ENCODE data around the gene ERICH6. TPM values are rescaled to one million over a fixed set of nuclear protein-coding genes. Genes with fewer than 3 reads are reported as not detected.

The ERICH6 gene
- under 1 TPM in 6 of 8 experiments, not detected in 2; 0.20 to 0.43 (median 0.23) TPM for total RNA-seq

DNA sequence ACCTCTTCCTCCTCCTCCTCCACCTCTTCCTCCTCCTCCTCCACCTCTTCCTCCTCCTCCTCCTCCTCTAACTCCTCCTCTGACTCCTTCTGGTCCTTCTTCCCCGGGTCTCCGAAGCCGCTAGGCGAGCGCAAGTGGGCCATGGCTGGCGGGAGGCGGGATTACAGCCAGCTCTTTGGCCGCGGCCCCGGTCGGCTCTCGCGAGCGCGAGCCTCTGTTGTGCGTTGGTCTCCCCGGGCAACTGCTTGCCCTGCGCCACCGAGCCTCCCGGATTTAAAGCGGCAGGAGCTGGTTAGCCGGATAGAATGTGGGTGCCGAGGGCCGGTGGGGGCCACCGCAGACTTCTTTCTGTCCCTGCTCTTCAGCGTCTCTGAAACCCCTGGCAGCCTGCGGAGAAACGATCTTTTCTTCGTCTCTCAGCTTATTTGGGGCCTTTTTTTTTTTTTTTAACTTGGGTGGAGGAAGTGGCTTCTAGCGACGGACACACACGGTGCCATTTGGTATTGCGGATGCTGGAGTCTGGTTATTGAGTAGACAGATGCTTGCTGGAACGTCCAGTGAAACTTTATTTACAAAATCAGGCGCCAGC, at the start of gene ERICH6:
Gene ERICH6, minus strand, starts transcription at position 165 of the 589 bp plus-strand sequence. Its CDS starts 22 bp downstream, at position 143.
- H3K4me1 ChIP-seq (replicated peaks in 1 of 2), result peaks cover 0 to 4% of the 10 kb centered on the region in 2 donors
- in situ Hi-C loops (cut with MboI; ENCODE audit: low pct_unique_long_range_greater_than_20kb in 2 of 9, low sequenced_read_pairs in 9 of 9, unreplicated experiment in 9 of 9), result loop anchor here in 2 of 9 experiments (25.0 kb wide), 1 partner anchor 158 kb away; no protein-coding TSS in a partner anchor
- 0 to 4% (median 1%) methylated on average over 1 to 6 of the region's 35 CpGs; no CpG with 5 or more reads in 4 of the 10 experiments for WGBS, 10 experiments
- H3K4me3 ChIP-seq, result peak within 1 kb of the TSS; percentile 51 to 70 (median 53)
- peak; percentile 91 to 100 (median 100) for ATAC-seq (replicated peaks in 6 of 8)
- peak within 1 kb of the TSS in 1 of 2 donors; percentile 71 for H3K27ac ChIP-seq

DNA sequence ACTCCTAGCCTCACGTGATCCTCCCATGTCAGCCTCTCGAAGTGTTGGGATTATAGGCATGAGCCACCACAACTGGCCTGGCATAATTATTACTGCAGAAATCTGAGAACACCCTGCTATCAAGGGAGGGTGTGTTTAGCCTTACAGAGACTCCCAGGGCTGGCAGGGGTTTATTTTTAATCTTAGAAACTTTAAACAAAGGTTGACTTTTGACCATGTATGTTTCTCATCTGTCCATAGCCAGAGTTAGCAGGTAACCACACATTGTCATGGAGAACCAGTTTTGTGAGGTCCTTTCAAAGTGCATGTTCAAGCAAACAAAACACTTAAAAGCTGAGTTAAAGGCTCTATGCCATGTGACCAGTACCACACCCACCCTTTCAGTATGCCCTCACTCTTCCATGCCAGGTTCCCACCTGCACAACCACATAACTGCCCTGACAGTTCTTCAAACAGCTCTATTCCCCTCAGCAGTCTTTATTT, 48.1 kb upstream of the ERICH6 start:
- 79 to 100% (median 97%) methylated on average over 2 of the region's 2 CpGs; no CpG with 5 or more reads in 6 of the 10 experiments for WGBS, 10 experiments
- ATAC-seq (replicated peaks in 6 of 8), result no peak
- Histone ChIP-seq H3K4me1 (replicated peaks in 1 of 2) (peaks cover 2 to 21% of the 10 kb centered on the region in 2 donors), H3K4me3 (no peak overlapping the region), H3K27ac (no peak overlapping the region)
- in situ Hi-C loops (cut with MboI; ENCODE audit: low pct_unique_long_range_greater_than_20kb in 2 of 9, low sequenced_read_pairs in 9 of 9, unreplicated experiment in 9 of 9), result no loop called here

DNA sequence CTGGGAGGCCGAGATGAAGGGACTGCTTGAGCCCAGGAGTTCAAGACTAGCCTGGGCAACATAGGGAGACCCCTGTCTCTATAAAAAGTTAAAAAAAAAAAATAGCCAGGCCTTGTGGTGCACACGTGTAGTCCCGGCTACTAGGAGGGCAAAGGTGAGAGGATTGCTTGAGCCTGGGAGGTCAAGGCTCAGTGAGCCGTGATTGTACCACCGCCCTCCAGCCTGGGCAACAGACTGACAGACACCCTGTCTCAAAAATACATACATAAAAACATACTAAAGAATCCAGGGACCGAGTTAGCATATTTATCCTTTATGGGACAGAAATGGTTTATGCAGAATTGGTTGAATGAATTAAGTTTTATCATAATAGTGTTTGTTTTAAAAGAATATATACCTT, 45.5 kb upstream of the ERICH6 start:
- WGBS, 10 experiments, result 28 to 100% (median 66%) methylated on average over 1 to 6 of the region's 6 CpGs
- H3K4me1 ChIP-seq (replicated peaks in 1 of 2), result peaks cover 2 to 22% of the 10 kb centered on the region in 2 donors
- ATAC-seq (replicated peaks in 6 of 8), result peak in 1 of 8 experiments; percentile 57
- H3K27ac ChIP-seq, result no peak overlapping the region
- in situ Hi-C loops (cut with MboI; ENCODE audit: low pct_unique_long_range_greater_than_20kb in 2 of 9, low sequenced_read_pairs in 9 of 9, unreplicated experiment in 9 of 9), result no loop called here
- H3K4me3 ChIP-seq, result no peak overlapping the region

DNA sequence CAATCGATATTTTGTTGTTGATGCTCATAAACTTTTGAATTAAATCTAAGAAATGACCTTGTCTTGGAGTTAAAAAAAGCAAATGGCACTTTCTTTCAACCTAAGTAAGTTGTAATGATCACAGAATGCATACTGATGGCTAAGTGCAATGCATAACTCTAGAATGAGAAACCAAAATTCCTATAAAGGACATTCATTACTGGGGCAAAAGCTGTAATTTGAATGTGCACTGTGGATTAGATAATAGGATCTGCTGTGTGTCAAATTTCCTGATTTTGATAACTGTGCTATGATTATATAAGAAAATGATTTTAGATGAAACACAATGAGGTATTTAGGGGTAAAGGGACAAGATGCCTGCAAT, 44.9 kb upstream of the ERICH6 start:
- Histone ChIP-seq H3K27ac (no peak overlapping the region), H3K4me1 (replicated peaks in 1 of 2) (peaks cover 2 to 24% of the 10 kb centered on the region in 2 donors), H3K4me3 (no peak overlapping the region)
- 67 to 100% (median 94%) methylated on average over 1 of the region's 1 CpG; no CpG with 5 or more reads in 2 of the 10 experiments for WGBS, 10 experiments
- in situ Hi-C loops (cut with MboI; ENCODE audit: low pct_unique_long_range_greater_than_20kb in 2 of 9, low sequenced_read_pairs in 9 of 9, unreplicated experiment in 9 of 9), result no loop called here
- ATAC-seq (replicated peaks in 6 of 8), result no peak

DNA sequence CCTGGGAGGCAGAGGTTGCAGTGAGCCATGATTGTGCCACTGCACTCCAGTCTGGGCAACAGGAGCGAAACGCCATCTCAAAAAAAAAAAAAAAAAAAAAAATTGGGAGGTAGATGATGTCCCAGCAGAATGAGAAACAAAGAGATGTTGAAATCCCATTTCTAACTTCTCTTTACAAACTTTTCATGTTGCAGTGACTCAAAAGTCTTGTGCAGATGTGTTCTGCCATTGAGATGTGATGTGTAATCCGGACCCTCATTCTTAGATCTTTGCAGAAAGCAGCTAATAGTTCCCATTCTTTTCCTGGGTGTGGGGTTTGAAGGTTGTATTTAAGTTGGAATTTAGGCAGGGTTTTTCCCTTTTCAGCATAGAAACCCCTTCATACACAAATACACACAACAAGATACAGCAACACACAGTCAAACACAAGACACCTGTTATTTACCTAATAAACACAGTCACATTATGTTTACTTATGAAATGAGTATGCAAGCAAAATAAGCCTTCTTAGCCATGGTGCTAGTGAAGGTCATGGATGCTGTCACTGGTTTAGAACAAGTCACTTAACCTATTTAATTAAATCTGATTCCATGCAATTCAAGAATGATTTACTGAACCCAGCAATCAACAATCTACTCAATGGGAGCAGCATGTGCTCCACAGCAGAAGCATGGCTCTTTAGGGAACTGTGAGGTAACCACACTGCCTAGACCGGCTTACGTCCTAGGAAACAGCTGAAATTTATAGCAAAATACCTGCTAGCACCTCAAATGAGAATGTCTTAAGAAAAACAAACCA, 44.4 kb upstream of the ERICH6 start:
- in situ Hi-C loops (cut with MboI; ENCODE audit: low pct_unique_long_range_greater_than_20kb in 2 of 9, low sequenced_read_pairs in 9 of 9, unreplicated experiment in 9 of 9), result no loop called here
- Histone ChIP-seq H3K4me1 (replicated peaks in 1 of 2) (peaks cover 2 to 24% of the 10 kb centered on the region in 2 donors), H3K4me3 (no peak overlapping the region), H3K27ac (no peak overlapping the region)
- peak in 3 of 8 experiments; percentile 25 to 63 (median 55) for ATAC-seq (replicated peaks in 6 of 8)
- 33 to 100% (median 91%) methylated on average over 2 to 5 of the region's 5 CpGs; no CpG with 5 or more reads in 3 of the 10 experiments for WGBS, 10 experiments

DNA sequence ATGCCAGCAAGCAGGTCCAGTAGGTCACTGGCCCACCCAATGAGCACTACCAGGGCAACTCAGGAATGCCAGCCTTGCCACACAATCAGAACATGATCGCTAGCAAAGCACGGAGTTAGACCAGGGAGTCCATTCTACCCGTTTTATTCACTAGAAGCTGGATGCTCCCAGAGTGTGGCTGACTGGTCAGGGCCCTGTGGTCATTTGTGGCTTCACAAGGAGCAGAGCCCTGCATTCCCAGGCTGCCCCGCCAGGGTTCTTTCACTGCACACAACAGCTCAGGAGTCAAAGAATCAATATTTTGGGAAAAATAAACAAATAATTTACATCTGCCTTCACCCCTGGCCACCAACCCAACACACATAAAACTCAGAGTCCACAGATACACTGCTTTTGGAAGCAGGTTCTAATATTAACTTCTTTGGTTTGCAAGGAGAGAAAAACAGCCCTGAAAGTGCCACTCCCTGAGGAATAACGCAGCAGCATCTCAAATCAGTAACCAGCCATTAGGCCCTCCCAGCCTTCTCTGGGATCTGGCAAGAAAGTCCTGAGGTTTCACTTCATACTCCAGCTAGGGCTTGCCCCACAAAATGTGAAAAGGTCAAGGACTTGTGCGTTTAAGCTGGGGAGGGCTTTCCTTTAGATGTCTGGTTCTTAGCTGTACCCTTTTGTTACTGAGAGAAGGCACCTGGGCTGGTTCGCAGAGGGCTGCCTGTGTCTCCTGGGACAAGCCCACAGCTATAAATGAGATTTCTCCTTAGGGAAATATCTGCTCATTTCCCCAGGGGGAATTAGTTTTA, 43.3 kb upstream of the ERICH6 start:
- in situ Hi-C loops (cut with MboI; ENCODE audit: low pct_unique_long_range_greater_than_20kb in 2 of 9, low sequenced_read_pairs in 9 of 9, unreplicated experiment in 9 of 9), result no loop called here
- peak in 1 of 8 experiments; percentile 37 for ATAC-seq (replicated peaks in 6 of 8)
- Histone ChIP-seq H3K27ac (no peak overlapping the region), H3K4me3 (no peak overlapping the region), H3K4me1 (replicated peaks in 1 of 2) (peaks cover 2 to 24% of the 10 kb centered on the region in 2 donors)
- 60 to 100% (median 88%) methylated on average over 1 to 6 of the region's 7 CpGs; no CpG with 5 or more reads in 2 of the 10 experiments for WGBS, 10 experiments

DNA sequence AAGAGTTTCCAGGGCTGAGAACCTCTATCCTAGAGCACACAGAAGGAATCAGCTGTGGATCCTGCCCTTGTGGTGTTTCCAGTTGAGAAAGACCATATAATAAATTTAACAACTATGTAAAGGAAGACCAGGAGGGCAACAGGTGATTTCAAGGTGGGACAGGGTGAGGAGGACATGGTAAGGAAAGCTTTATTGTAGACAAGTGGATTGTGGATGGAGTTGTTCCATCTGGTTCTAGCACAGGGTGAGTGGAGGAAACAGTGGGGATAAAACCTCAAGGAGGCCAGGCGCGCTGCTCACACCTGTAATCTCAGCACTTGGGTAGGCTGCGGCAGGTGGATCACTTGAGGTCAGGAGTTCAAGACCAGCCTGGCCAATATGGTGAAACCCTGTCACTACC, 42.1 kb upstream of the ERICH6 start:
- 85 to 100% (median 100%) methylated on average over 1 to 3 of the region's 3 CpGs; no CpG with 5 or more reads in 5 of the 10 experiments for WGBS, 10 experiments
- ATAC-seq (replicated peaks in 6 of 8), result no peak
- Histone ChIP-seq H3K4me1 (replicated peaks in 1 of 2) (peaks cover 2 to 24% of the 10 kb centered on the region in 2 donors), H3K27ac (no peak overlapping the region), H3K4me3 (no peak overlapping the region)
- in situ Hi-C loops (cut with MboI; ENCODE audit: low pct_unique_long_range_greater_than_20kb in 2 of 9, low sequenced_read_pairs in 9 of 9, unreplicated experiment in 9 of 9), result no loop called here

DNA sequence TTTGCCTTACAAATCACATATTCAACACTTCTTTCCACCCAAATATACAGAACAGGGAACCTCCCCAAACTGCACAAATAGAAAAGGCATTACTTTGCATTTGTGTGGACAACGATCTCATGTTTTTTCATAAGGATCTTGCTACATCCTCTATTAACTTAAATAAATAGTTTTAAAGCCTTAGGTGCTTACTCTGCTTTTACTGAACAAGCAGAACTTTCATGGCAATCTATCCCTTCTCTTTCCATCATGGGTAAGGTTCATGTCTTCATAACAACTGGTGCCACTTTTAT, 41.1 kb upstream of the ERICH6 start:
- H3K27ac ChIP-seq, result no peak overlapping the region
- in situ Hi-C loops (cut with MboI; ENCODE audit: low pct_unique_long_range_greater_than_20kb in 2 of 9, low sequenced_read_pairs in 9 of 9, unreplicated experiment in 9 of 9), result no loop called here
- peaks cover 2 to 24% of the 10 kb centered on the region in 2 donors for H3K4me1 ChIP-seq (replicated peaks in 1 of 2)
- ATAC-seq (replicated peaks in 6 of 8), result peak in 3 of 8 experiments; percentile 56 to 76 (median 64)
- WGBS, 10 experiments, result 22 to 100% (median 82%) methylated on average over 1 of the region's 1 CpG; no CpG with 5 or more reads in 5 of the 10 experiments
- no peak overlapping the region for H3K4me3 ChIP-seq

DNA sequence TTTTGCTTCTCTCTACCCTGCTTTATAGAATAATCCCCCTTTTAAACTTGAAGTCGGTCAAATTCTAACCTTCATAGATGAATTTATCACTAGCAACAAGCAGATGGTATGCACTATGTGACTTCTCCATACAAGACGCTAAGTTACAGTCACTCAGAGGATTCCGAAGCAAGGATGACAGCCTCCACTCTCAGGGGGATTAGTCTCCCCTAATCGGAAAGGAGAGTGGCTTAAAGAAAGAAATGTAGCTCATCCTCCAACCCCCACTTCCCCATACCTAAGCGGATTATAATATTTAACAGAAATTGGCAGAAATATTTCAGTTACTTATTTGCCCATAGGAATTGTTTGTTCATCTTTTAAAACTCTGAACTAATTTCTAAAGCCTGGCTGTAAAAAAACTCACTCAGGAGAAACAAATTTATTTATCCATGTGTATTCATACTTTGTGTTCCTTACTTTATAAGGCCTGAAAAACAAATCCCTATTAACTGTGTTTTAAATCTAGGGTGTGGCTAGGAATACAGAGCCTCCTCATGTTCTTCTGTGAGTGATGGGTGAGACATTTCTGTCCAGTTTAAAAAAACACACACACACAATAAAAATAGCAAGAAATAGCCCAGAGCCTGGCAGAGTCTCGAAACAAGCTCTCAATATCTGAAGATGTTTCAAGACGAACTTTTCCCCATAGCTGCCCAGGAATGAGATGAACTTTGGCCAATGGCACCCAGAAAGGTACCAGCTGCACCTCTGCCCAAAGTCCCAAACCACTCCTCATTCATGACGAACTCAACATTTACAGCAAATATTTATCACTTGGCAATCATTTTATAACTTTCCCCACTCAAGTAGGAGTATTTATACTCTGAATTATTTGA, 40.6 kb upstream of the ERICH6 start:
- H3K4me1 ChIP-seq (replicated peaks in 1 of 2), result peaks cover 2 to 19% of the 10 kb centered on the region in 2 donors
- H3K27ac ChIP-seq, result no peak overlapping the region
- ATAC-seq (replicated peaks in 6 of 8), result peak in 3 of 8 experiments; percentile 51 to 69 (median 61)
- WGBS, 10 experiments, result 28 to 100% (median 87%) methylated on average over 1 to 8 of the region's 8 CpGs
- no peak overlapping the region for H3K4me3 ChIP-seq
- in situ Hi-C loops (cut with MboI; ENCODE audit: low pct_unique_long_range_greater_than_20kb in 2 of 9, low sequenced_read_pairs in 9 of 9, unreplicated experiment in 9 of 9), result no loop called here

DNA sequence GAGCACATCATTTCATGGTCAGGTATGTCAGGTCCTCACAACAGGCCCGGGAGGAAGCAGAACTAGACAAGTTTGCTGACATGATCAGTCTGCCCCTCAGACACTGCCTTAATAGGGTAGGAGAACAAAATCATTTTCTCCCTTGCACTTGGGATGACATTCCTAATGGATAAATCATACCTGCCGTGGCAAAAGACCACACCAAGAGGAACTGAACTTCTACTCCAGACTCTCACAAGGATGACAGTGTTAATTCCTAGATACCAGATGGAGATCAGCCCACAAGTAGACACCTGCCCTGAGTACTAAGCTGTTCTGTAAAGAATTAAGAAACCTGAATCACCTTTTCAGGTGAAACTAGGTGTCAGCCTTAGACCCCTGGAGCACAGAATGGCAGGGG, 39.8 kb upstream of the ERICH6 start:
- H3K4me3 ChIP-seq, result no peak overlapping the region
- in situ Hi-C loops (cut with MboI; ENCODE audit: low pct_unique_long_range_greater_than_20kb in 2 of 9, low sequenced_read_pairs in 9 of 9, unreplicated experiment in 9 of 9), result no loop called here
- H3K4me1 ChIP-seq (replicated peaks in 1 of 2), result peaks cover 8 to 11% of the 10 kb centered on the region in 2 donors
- 60 to 100% (median 95%) methylated on average over 1 to 2 of the region's 2 CpGs; no CpG with 5 or more reads in 5 of the 10 experiments for WGBS, 10 experiments
- ATAC-seq (replicated peaks in 6 of 8), result no peak
- H3K27ac ChIP-seq, result no peak overlapping the region

DNA sequence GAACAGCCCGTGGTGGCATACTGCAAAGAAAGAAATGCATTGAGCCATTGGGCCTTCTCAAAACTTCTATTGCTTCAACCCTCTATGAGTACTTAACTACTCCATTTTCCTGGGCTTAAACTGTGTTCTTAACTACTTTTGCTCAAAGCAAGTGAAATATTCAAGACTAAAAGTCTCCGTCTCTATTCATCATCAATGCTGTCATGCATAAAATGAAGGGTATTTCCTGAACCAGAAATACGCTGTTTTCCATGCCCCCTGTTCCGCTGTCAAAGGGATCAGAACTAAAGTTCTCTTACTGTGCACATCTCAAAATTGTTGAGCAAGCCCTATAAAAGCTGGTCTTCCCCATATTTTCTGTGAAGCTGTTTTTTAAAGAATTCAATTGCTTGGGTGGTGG, 39.0 kb upstream of the ERICH6 start:
- H3K4me3 ChIP-seq, result no peak overlapping the region
- H3K4me1 ChIP-seq (replicated peaks in 1 of 2), result peaks cover 8 to 10% of the 10 kb centered on the region in 2 donors
- no peak for ATAC-seq (replicated peaks in 6 of 8)
- WGBS, 10 experiments, result 80 to 100% (median 94%) methylated on average over 1 to 4 of the region's 4 CpGs
- no peak overlapping the region for H3K27ac ChIP-seq
- in situ Hi-C loops (cut with MboI; ENCODE audit: low pct_unique_long_range_greater_than_20kb in 2 of 9, low sequenced_read_pairs in 9 of 9, unreplicated experiment in 9 of 9), result no loop called here

DNA sequence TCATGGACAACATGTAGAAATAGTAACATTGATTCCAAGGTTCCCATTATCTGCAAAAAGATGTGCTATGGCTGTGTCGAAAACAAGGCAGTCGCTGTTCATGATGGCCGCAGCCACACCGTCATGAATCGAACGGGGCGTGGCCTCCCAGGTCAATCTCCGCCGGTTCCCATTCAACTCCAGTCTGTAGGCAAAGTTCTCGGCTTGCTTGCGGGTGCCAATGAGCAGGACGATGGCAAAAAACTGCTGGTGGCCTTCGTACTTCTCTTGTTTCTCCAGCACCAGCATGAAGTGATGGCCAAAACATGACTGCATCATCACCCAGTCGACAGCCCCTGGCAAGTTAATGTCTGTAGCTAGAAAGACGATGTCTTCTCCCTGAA, 38.4 kb upstream of the ERICH6 start:
- in situ Hi-C loops (cut with MboI; ENCODE audit: low pct_unique_long_range_greater_than_20kb in 2 of 9, low sequenced_read_pairs in 9 of 9, unreplicated experiment in 9 of 9), result no loop called here
- ATAC-seq (replicated peaks in 6 of 8), result no peak
- no peak overlapping the region for H3K4me3 ChIP-seq
- no peak overlapping the region for H3K27ac ChIP-seq
- WGBS, 10 experiments, result 90 to 100% (median 96%) methylated on average over 2 to 14 of the region's 15 CpGs; no CpG with 5 or more reads in 3 of the 10 experiments
- H3K4me1 ChIP-seq (replicated peaks in 1 of 2), result peaks cover 6 to 15% of the 10 kb centered on the region in 2 donors

All from motor neuron (in vitro differentiated cells).